Ishikawa (cell line): ENCODE results near the gene EDC3.
A peak's percentile ranks its signal among the peaks of the same experiment; 100 is the strongest.

ENCODE experiments used
- CEBPB ChIP-seq: IDR thresholded peaks from 2 replicates; pipeline ENCODE4 v1.6.1; 2012
- CREB1 ChIP-seq: IDR thresholded peaks from 2 replicates; pipeline ENCODE4 v1.6.1; 2012; ENCODE audit warnings: low read depth
- EGR1 ChIP-seq: IDR thresholded peaks from 2 replicates; pipeline ENCODE4 v1.6.1; 2012
- EP300 ChIP-seq: IDR thresholded peaks from 2 replicates; pipeline ENCODE4 v1.6.1; 2012; ENCODE audit warnings: borderline replicate concordance
- FOXM1 ChIP-seq: IDR thresholded peaks from 2 replicates; pipeline ENCODE4 v1.6.1; 2012; ENCODE audit warnings: low read depth, borderline replicate concordance
- NFIC ChIP-seq: IDR thresholded peaks from 2 replicates; pipeline ENCODE4 v1.6.1; 2012
- RAD21 ChIP-seq: IDR thresholded peaks from 2 replicates; pipeline ENCODE4 v1.6.1; 2012; ENCODE audit warnings: low read depth
- REST ChIP-seq: IDR thresholded peaks from 2 replicates; pipeline ENCODE4 v1.6.1; 2012; ENCODE audit warnings: low read depth, mild to moderate bottlenecking
- TAF1 ChIP-seq: IDR thresholded peaks from 2 replicates; pipeline ENCODE4 v1.6.1; 2012; ENCODE audit warnings: low read depth, mild to moderate bottlenecking
- TCF12 ChIP-seq: IDR thresholded peaks from 2 replicates; pipeline ENCODE4 v1.6.1; 2012; ENCODE audit warnings: low read depth
- TEAD4 ChIP-seq: IDR thresholded peaks from 2 replicates; pipeline ENCODE4 v1.6.1; 2012
- YY1 ChIP-seq: IDR thresholded peaks from 2 replicates; pipeline ENCODE4 v1.6.1; 2012; ENCODE audit warnings: low read depth
- ZBTB7A ChIP-seq: IDR thresholded peaks from 2 replicates; pipeline ENCODE4 v1.6.1; 2012; ENCODE audit warnings: low read depth
- TF ChIP-seq, protein P1 (sequence below): IDR thresholded peaks from 2 replicates; pipeline ENCODE4 v1.6.1; 2012
- TF ChIP-seq, protein P2 (sequence below): IDR thresholded peaks from 2 replicates; pipeline ENCODE4 v1.6.1; 2012

EDC3 gene

DNA sequence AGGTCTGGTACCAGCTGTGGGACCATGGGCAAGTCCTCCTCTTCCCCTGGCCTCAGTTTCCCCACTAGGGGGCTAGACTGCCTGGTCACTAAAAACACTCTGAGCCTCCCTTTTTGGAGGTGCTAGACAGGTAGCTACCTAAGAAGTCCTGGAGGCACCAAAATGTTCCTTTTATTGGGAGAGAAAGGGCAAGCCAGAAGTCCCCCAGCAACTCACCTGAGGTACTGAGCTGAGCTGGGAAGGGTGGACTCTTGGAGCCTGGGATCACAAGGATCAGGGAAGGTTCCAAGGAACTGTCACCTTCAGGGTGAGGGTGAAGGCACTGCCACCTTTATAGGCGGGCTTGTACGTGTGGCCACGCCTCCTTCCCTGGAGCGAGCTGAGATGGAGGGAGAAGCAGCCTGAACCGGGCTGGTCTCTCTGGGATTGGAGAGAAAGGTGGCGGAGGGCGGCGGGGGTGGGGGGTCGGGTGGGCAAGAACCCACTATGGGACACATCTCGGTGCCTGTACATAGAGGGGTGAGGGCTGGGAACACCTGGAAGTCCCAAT, 29.5 kb upstream of the EDC3 start, which contains the start of gene CYP1A1:
TSS of gene CYP1A1 (minus strand) at position 304 of the 550 bp plus-strand sequence. CDS start 2,431 bp downstream, outside the sequence.
- TF ChIP-seq RAD21 (no peak), ZBTB7A (no peak)
- TF ChIP-seq, protein P1, sequence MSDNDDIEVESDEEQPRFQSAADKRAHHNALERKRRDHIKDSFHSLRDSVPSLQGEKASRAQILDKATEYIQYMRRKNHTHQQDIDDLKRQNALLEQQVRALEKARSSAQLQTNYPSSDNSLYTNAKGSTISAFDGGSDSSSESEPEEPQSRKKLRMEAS, result peak; percentile 50

GRCh38 chr15:74724570-74725224, 28.9 kb upstream of the EDC3 start:
- TF ChIP-seq TEAD4, result no peak
- no peak for TF ChIP-seq TCF12
- no peak for TF ChIP-seq FOXM1
- TF ChIP-seq, protein P1, result no peak
- no peak for TF ChIP-seq RAD21
- TF ChIP-seq EP300, result no peak
- no peak for TF ChIP-seq TAF1
- no peak for TF ChIP-seq NFIC
- TF ChIP-seq CREB1, result no peak
- no peak for TF ChIP-seq CEBPB
- TF ChIP-seq YY1, result no peak
- TF ChIP-seq, protein P2, sequence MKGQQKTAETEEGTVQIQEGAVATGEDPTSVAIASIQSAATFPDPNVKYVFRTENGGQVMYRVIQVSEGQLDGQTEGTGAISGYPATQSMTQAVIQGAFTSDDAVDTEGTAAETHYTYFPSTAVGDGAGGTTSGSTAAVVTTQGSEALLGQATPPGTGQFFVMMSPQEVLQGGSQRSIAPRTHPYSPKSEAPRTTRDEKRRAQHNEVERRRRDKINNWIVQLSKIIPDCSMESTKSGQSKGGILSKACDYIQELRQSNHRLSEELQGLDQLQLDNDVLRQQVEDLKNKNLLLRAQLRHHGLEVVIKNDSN, result no peak
- no peak for TF ChIP-seq EGR1
- TF ChIP-seq REST, result no peak
- TF ChIP-seq ZBTB7A, result no peak

DNA sequence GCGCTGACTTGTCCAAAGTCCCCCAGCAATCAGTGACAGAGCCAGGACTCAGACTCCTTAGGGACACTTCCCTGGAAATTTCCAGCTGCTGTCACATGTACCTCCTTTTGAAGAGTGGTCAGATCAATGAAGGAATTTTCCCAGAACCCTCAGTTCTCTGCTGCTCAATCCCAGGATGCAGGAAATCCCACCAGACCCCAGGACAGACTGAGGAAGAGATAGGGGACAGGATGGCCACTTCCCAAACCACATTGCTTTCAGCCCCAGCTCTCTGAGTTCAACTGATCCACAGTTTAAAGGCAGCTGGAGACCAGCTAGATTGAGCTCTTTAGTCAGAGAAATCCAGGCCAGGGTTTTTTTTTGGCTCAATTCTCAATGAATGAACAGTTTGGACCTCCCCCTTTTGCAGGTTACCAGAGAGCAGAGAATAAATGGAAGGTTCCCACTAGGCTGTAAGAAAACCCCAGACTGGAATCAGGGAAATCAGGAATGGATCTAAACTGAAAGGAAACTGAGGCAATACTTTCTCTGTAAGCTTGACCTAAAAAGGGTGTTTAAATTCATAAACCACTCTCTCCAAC, 28.0 kb upstream of the EDC3 start:
- TF ChIP-seq, protein P1, result no peak
- TF ChIP-seq YY1 (peak; percentile 50; the same call in 1 of the 2 replicates), EGR1 (no peak), CEBPB (peak; percentile 4; the same call in 1 of the 2 replicates)

GRCh38 chr15:74723187-74723586, 27.4 kb upstream of the EDC3 start:
- TF ChIP-seq CREB1 (no peak), TAF1 (no peak), NFIC (no peak)

DNA sequence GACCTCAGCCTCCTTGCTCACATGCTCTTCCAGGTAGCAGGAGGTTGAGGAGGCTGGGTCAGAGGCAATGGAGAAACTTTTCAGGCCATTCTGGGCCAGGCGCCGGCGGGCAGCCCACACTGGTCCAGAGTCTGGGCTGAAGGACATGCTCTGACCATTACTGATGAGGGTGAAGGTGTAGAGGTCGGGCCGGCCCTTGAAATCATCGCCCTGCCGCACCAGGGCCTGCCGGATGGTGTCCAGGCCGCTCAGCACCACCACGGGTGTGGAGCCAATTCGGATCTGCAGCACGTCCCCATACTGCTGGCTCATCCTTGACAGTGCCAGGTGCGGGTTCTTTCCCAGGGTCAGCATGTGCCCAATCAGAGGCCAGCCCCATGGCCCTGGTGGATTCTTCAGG, 26.8 kb upstream of the EDC3 start:
- TF ChIP-seq RAD21 (no peak), CREB1 (no peak), FOXM1 (no peak), EGR1 (no peak)
- TF ChIP-seq, protein P2, result no peak

DNA sequence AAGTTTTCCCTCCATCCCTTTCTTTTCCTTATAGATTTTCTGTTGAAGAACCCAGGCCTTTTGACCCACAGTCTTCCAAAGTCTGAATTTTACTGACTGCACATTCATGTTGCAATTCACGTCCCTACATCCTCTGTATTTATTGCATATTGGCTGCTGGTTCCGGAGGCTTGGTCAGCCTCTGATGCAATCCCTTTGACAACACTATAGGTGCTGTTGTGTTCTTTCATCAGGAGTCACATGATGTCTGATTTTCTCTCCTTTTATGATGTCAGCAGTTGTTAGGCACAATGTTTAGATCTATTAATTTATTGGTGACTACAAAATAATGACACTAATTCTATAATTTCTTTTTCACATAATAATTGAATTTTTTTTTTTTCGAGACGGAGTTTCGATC, 20.8 kb upstream of the EDC3 start:
- 0 out of 2 replicates have a peak, but pooled peaks have one; percentile 14 for TF ChIP-seq CEBPB
- no peak for TF ChIP-seq TCF12

DNA sequence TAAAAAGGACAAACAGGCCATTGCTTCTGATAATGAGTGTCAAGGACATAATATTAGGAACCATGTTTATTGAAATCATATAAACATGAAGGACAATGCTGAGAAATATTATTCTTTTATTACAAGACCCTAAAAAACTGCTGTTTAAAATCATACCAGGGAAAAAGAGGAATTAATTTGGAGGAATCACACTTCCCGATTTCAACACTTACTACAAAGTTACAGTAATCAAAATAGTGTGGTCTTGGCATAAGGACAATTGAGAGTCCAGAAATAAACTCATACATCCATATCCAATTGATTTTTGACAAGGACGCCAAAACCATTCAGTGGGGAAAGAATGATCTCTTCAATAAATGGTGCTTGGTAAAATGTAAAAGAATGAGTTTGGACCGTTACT, 16.5 kb upstream of the EDC3 start:
- TF ChIP-seq REST, result no peak
- no peak for TF ChIP-seq FOXM1
- TF ChIP-seq CREB1, result no peak
- no peak for TF ChIP-seq TEAD4
- TF ChIP-seq NFIC, result no peak
- TF ChIP-seq, protein P2, result no peak
- TF ChIP-seq EP300, result no peak
